K562 (cell line): ENCODE results near the gene RFT1.

ENCODE experiments used
- CBX8 ChIP-seq: fragments of 200-600 bp; sonication (generic); IDR thresholded peaks from 2 replicates; pipeline ENCODE4 v1.6.1; 2012; ENCODE audit warnings: borderline replicate concordance, mixed run types, low read depth, mild to moderate bottlenecking, moderate library complexity, mixed read lengths, low read length, control low read depth, inconsistent platforms; ENCODE audit not compliant: poor library complexity, severe bottlenecking; ENCODE audit errors: extremely low read depth
- EP300 ChIP-seq: IDR thresholded peaks from 2 replicates; pipeline ENCODE4 v1.6.1; 2012; ENCODE audit warnings: low read length, improper control_type of control experiment
- NR1H2 ChIP-seq: sonication (generic); formaldehyde crosslinking; IDR thresholded peaks from 2 replicates; pipeline ENCODE4 v1.4.0; 2020; ENCODE audit warnings: mild to moderate bottlenecking, missing genetic modification reagents
- NR2C2 ChIP-seq, 2 experiments: fragments of 200-800 bp in 1 of 2; sonication (Bioruptor generic) in 1 of 2; sonication (generic) in 1 of 2; formaldehyde crosslinking in 1 of 2; IDR thresholded peaks; 2 replicates each; pipeline versions ENCODE4 v1.6.1 to v1.8.0; 2016 to 2022; ENCODE audit warnings: mild to moderate bottlenecking in 1 of 2, missing compliant biosample characterization in 1 of 2, missing genetic modification characterization in 1 of 2, missing genetic modification reagents in 1 of 2
- TF ChIP-seq, protein P1 (sequence below), 3 experiments: IDR thresholded peaks in 2 of 3; conservative IDR thresholded peaks in 1 of 3; 2 replicates each; pipeline ENCODE4 v1.5.1; 2011 to 2012; ENCODE audit warnings: low read length in 3 of 3, mild to moderate bottlenecking in 3 of 3, control low read depth in 2 of 3, improper control_type of control experiment in 1 of 3, inconsistent platforms in 1 of 3, low read depth in 1 of 3, mixed read lengths in 1 of 3, moderate library complexity in 1 of 3; ENCODE audit not compliant: insufficient read depth in 2 of 3

DNA sequence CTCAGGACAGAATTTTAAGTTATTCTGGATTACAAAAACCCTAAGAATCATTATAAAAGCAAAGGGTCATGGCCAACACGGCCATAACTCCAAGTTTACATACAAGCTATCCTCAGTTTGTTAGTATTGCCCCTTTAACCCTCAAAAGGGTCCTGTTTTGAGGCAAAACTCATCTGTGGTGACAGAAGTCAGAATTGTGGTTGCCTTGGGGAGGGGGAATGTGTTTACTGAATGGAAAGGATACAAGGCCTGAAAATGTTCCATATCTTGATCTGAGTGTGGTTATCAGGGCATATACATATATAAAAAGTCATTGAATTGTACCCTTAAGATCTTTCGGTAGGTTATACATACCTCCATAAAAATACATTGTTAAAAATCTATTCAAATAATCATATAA, 86.5 kb downstream of the RFT1 start:
- TF ChIP-seq NR2C2 (CRISPR knock-in tag; IDR thresholded peaks at IDR 0.05) (no peak), NR2C2 (tag; IDR thresholded peaks at IDR 0.05) (no peak), EP300 (no peak), CBX8 (no peak), NR1H2 (CRISPR knock-in tag) (no peak)
- TF ChIP-seq, protein P1, sequence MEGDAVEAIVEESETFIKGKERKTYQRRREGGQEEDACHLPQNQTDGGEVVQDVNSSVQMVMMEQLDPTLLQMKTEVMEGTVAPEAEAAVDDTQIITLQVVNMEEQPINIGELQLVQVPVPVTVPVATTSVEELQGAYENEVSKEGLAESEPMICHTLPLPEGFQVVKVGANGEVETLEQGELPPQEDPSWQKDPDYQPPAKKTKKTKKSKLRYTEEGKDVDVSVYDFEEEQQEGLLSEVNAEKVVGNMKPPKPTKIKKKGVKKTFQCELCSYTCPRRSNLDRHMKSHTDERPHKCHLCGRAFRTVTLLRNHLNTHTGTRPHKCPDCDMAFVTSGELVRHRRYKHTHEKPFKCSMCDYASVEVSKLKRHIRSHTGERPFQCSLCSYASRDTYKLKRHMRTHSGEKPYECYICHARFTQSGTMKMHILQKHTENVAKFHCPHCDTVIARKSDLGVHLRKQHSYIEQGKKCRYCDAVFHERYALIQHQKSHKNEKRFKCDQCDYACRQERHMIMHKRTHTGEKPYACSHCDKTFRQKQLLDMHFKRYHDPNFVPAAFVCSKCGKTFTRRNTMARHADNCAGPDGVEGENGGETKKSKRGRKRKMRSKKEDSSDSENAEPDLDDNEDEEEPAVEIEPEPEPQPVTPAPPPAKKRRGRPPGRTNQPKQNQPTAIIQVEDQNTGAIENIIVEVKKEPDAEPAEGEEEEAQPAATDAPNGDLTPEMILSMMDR (IDR thresholded peaks at IDR 0.05 in 2 of 3, conservative IDR thresholded peaks at IDR 0.05 in 1 of 3; ENCODE audit: insufficient read depth in 2 of 3, low read depth in 1 of 3, low read length in 3 of 3), result no peak
